GM21825 (cell line): ENCODE measurements around the gene TEX38.

Experiments used
- ATAC-seq: cut with Tn5 transposase; IDR thresholded peaks from one replicate; pipeline ENCODE4 v1.9.1; 2021; ENCODE audit warnings: mild to moderate bottlenecking, moderate library complexity; ENCODE audit not compliant: unreplicated experiment

The TEX38 gene

DNA sequence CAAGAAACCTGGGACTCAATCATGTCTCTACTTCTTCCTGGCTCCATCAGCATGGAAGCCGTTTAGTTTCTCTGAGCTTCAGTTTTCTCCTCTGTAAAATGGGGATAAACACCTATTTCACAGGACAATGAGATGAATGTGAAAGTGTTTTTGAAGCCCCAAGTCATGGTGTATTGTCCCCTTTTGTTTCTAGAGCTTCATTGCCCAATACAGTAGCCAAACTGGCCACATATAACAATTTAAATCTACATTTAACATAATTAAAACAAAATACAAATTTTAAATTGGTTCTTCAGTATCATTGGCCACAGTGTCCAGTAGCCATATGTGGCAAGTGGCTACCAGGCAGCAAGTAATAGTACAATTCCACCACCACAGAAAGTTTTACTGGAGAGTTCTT lies 49.5 kb downstream of the TEX38 start:
- no peak for ATAC-seq

DNA sequence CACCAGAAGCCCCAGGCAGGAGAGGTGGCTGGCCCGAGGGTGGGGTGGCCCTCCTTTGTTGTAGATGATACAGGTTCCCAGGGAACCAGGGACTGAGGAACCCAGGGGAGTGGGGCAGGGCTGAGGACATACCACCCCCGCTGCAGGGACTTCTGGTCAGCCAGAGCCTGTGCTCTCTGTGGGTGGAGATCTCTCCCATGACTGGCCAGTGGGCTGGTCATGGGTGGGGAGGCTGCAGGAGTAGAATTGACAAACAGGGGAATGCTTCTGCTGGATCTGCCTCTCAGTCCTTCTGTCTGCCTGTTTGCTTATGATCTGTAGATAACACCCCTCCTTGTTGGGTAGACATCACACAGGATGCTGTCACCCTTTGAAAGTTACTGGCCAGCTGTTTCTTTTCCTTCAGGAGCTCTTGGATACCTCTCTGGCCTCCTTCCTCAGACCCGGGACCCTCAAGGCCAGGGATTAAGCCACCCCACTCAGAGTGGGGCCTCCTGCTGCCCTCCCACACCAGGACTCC lies 50.1 kb downstream of the TEX38 start:
- no peak for ATAC-seq
